ENCODE measurements around the gene ELOVL1. TPM values are rescaled to one million over a fixed set of nuclear protein-coding genes. Genes with fewer than 3 reads are reported as not detected.

The ELOVL1 gene
- total RNA-seq, 1 experiment from 2014 or later, result 91.3 TPM

- no peak overlapping the region for H3K27ac ChIP-seq (ENCODE audit: low read depth, low read length)
- no peak overlapping the region for H2AFZ ChIP-seq (ENCODE audit: low read depth, low read length, poor library complexity, severe bottlenecking)
- H3K36me3 ChIP-seq (ENCODE audit: control insufficient read depth in 1 of 2, insufficient read depth in 2 of 2, low read length in 2 of 2), result no peaks in the 10 kb centered on the region
- BruUV-seq (replicated peaks), result no TSS peak
- CTCF ChIA-PET, result no interaction called here
- DNase-seq (ENCODE audit: low read depth, low spot score) (no peak), ATAC-seq (no peak)
- H3K4me3 ChIP-seq (replicated peaks in 1 of 2; ENCODE audit: low read depth in 1 of 2, low read length in 2 of 2), result no peak overlapping the region
- no peak overlapping the region for H3K9ac ChIP-seq (ENCODE audit: low read length)
- H4K20me1 ChIP-seq (ENCODE audit: insufficient read depth), result no peaks in the 10 kb centered on the region
- no peaks in the 10 kb centered on the region for H3K9me2 ChIP-seq (ENCODE audit: insufficient read depth)
- H3K4me2 ChIP-seq (ENCODE audit: low read length), result no peak overlapping the region
- POLR2A ChIA-PET, result no interaction called here
- intact Hi-C loops (cut with micrococcal nuclease), result no loop called here
- no peaks in the 10 kb centered on the region for H3K79me2 ChIP-seq (ENCODE audit: insufficient read depth, low read length)
- no peak for TF ChIP-seq YY1 (IDR thresholded peaks at IDR 0.05; ENCODE audit: extremely low read depth, insufficient replicate concordance, low read depth, low read length)
- no peak for TF ChIP-seq CTCF (IDR thresholded peaks at IDR 0.05 in 2 of 3, conservative IDR thresholded peaks at IDR 0.05 in 1 of 3; ENCODE audit: borderline replicate concordance in 1 of 3, insufficient read depth in 1 of 3, low read depth in 2 of 3, low read length in 2 of 3)
- TF ChIP-seq POLR2AphosphoS5 (IDR thresholded peaks at IDR 0.05; ENCODE audit: low read depth, low read length), result no peak
- no peak for TF ChIP-seq POLR2A (IDR thresholded peaks at IDR 0.05; ENCODE audit: borderline replicate concordance, extremely low read depth, insufficient read depth, insufficient read length)
- no peak for TF ChIP-seq ATF3 (IDR thresholded peaks at IDR 0.05)
- TF ChIP-seq REST (IDR thresholded peaks at IDR 0.05; ENCODE audit: low read depth), result no peak
- RAD21 ChIA-PET (ENCODE audit: low non-redundant PET in 1 of 2, low total read pairs in 2 of 2, uncharacterized antibody in 2 of 2, unreplicated experiment in 2 of 2), result no interaction called here
- H3K9me3 ChIP-seq (ENCODE audit: control insufficient read depth in 1 of 2, insufficient read depth in 1 of 2, low read depth in 1 of 2, low read length in 2 of 2), result peaks cover 0 to 11% of the 10 kb centered on the region in 2 experiments; a peak in 2 of 4 replicates
- H3K27me3 ChIP-seq (ENCODE audit: insufficient read depth, low read length), result no peaks in the 10 kb centered on the region
- H3K4me1 ChIP-seq (ENCODE audit: control insufficient read depth in 1 of 2, insufficient read depth in 2 of 2, low read length in 2 of 2), result peaks cover 10 to 15% of the 10 kb centered on the region in 2 experiments
Measured at GRCh38 chr1:43331688-43332087, 36.1 kb downstream of the ELOVL1 start.
